HS-27A (cell line): Measurements from ENCODE around the gene B4GALT5.

Experiments used
- DNase-seq: peaks from one replicate; pipeline ENCODE4 v3.0.0-alpha.2; 2012; ENCODE audit warnings: low read depth, missing footprints

Gene B4GALT5

GRCh38 chr20:49700411-49701185, 13.1 kb downstream of the B4GALT5 start:
- peak; percentile 55 for DNase-seq

GRCh38 chr20:49699200-49699992, 14.3 kb downstream of the B4GALT5 start:
- peak; percentile 45 for DNase-seq

GRCh38 chr20:49698477-49698876, 15.2 kb downstream of the B4GALT5 start:
- DNase-seq: no peak

GRCh38 chr20:49697071-49697470, 16.6 kb downstream of the B4GALT5 start:
- DNase-seq: no peak

- DNase-seq: no peak
These were observed 17.1 kb downstream of the B4GALT5 start for GRCh38 chr20:49696594-49696993.

DNA sequence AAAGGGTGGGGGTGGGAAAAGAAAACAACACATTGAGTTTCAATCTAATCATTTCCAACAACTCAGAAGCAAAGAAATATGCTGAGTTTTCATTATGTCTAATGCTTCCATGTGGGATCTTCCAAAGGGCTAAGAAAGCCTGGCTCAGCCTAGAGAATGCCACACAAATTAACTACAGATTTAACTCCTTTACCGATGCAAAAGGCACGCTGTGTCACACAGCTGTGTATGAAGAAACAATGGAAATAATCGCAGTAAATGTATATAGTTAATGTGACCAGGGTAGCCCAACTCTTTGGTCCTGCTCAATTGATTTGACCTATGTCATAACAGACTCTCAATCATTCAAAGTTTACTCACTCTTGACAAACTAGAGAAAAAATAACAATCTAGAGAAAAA, 17.8 kb downstream of the B4GALT5 start:
- DNase-seq: no peak

DNA sequence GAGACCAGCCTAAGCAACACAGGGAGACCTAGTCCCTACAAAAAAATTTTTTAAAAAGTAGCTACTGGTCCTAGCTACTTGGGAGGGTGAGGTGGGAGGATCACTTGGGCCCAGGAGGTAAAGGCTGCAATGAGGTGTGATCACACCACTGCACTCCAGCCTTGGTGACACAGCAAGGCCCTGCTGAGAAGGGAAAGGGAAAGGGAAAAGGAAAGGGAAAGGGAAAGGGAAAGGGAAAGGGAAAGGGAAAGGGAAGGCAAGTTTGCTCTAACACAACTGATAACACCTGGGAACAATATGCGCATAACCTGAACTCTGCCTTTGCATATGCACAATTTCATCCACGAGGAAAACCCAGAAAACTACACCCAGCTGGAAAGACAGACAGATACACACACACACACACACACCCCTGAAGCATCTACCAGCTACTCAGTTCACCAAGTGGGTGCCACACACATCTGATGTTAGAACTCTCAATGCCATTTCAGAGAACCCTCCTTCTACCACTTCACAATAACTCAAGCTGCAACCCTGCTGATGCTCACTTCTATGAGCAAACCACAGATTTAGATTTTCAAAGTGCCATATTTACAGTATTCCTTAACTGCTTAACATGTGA, 19.1 kb downstream of the B4GALT5 start:
- DNase-seq: no peak

GRCh38 chr20:49693435-49694171, 20.1 kb downstream of the B4GALT5 start:
- no peak for DNase-seq

- DNase-seq: no peak
These were observed 20.7 kb downstream of the B4GALT5 start for GRCh38 chr20:49692941-49693340.

- DNase-seq: no peak
These were observed 21.7 kb downstream of the B4GALT5 start for GRCh38 chr20:49691818-49692568.

DNA sequence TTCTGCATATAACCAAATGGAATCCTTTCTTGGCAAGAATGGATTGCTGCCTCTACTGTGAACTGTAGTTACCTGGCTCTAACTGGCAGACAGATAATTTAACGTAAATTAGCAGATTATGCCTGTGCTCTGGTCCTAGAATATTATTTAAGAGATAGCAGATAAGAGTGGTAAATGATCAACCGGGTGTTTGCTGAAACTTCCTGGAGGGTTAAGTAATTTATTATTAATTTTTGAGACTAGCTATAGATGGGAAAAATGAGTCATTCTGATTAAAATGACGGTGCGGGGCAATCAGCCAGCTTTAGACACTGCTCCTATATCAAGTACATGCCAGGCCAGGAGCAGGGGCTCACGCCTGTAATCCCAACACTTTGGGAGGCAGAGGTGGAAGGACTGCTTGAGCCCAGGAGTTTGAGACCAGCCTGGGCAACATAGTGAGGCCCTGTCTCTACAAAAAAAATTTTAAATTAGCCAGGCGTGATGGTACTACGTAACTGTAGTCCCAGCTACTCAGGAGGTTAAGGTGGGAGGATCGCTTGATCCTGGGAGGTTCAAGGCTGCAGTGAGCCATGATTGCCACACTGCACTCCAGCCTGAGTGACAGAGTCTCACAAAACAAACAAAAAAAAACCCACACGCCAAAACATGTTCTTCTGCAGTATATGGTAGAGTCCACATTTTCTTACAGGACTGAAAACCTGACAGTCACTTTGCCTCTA, 22.6 kb downstream of the B4GALT5 start:
- DNase-seq: no peak

DNA sequence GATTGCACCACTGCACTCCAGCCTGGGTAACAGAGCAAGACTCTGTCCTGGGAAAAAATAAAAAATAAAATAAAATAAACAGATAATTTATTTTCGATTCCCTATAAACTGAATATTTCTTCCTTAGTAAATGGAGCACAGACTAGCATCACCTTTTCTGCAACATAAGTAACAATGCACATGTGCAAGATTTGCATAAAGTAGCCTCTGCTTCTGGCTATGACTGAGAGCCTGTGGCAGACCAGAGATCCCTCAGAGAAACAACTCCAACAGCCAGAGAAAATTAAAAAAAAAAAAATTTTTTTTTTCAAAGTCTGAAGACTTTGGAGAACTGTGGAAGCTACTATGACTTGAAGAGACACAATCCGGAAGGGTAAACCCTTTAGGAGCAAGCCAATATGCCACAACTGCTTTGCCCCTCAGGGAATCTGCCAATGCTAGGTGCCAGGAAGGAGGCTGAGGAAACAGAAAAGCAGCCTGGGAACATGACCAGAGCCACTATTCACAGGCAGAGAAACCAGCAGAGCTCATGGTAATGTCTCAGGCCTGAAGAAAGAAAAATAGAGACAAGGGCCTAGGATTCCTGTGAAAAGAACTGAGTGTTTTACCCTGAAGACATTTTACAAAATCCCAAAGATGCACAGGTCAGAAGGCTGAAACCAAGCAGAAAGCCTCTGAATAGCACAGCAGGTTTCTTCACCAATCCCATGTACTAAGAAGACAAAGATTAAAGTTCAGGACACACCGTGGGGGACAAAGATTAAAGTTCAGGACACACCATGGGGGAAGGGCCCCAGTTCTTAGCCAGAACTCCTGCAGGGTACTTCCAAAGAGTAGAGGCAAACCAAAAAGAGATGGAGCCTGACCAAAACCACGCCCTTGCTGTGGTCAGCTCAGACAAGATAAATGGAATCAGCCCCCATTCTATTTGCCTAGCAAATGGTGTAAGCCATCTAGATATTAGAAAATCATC, 25.8 kb downstream of the B4GALT5 start:
- DNase-seq: no peak

DNA sequence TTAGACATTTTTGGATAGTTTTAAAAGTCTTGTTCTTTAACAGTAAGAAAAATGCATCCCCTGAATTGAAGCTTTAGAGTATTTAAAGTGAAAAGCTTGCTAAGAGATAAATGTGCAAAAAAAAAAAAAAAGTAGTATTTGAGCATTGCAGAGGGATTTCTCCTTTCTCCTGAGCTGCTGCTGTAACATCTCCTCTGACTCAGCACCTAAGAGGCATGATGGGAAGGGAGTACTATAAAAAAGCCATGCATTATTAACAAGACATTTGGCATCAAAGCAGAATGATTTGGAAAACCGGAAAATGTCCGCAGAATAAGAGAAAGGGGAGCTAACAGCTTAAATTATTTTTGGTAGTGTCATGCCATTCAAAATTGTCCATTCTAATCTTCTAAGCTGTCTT, 27.9 kb downstream of the B4GALT5 start:
- DNase-seq: no peak

DNA sequence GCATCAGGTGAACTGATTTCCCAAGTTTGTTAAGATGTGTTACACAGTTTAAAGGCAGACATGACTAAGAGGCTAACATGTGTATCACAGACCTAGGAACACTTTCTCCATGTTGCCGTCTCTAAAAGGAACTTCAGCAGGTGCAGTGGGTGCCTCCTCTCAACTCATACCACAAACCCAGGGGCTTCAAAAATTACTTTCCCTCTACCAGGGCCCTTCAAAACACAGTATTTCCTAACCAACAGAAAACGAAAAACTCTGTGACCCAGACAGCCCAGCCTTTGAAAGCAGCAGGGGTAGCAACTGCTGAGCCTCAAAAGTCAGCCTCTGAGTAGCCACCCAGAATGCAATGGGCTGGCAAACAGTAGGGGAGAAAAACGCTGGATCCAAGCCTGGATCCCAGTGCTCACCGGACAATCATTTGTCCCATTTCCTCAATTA, 28.5 kb downstream of the B4GALT5 start:
- no peak for DNase-seq

DNA sequence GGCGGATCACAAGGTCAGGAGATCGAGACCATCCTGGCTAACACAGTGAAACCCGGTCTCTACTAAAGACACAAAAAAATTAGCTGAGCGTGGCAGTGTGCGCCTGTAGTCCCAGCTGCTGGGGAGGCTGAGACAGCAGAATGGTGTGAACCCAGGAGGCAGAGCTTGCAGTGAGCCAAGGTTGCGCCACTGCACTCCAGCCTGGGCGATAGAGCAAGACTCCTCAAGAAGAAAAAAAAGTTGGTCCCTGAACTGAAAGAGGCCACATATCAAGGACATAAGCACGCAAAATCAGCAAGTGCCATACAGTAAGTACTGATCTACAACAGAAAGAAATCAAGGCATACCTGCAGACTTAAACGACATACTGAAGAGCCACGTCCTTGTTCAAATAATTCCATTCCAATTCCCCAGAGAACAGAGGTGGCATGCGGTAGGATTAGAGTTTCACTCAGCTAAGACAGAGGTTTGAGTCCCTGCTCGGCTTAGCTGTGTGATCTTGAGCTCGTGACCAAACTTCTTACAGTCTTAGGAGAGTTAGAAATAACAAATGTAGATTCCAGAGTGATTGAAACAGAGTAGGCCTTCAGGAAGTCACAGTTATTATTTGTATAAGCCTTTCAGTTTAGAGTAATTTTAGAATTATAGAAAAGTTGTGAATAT, 29.2 kb downstream of the B4GALT5 start:
- DNase-seq: no peak

- no peak for DNase-seq
These were observed 30.9 kb downstream of the B4GALT5 start for GRCh38 chr20:49682798-49683197.

- no peak for DNase-seq
These were observed 31.4 kb downstream of the B4GALT5 start for GRCh38 chr20:49682278-49682677.

GRCh38 chr20:49681850-49682216, 31.8 kb downstream of the B4GALT5 start:
- DNase-seq: no peak

GRCh38 chr20:49680484-49680883, 33.2 kb downstream of the B4GALT5 start:
- DNase-seq: no peak
